MM.1S (cell line): ENCODE results near the gene USP32.

Source experiments
- CTCF ChIP-seq: fragments of 300-600 bp; sonication (generic); IDR thresholded peaks from 2 replicates; pipeline ENCODE4 v1.5.1; 2016; ENCODE audit warnings: antibody characterized with exemption, low read length, mixed read lengths
- EZH2 ChIP-seq: fragments of 300-600 bp; sonication (generic); optimal IDR thresholded peaks from 2 replicates; pipeline ENCODE3; 2017; ENCODE audit warnings: low read depth, mild to moderate bottlenecking, antibody characterized with exemption, low read length, mixed read lengths

- no peak for TF ChIP-seq CTCF
- no peak for TF ChIP-seq EZH2
Measured at GRCh38 chr17:60395508-60396065, 3.7 kb upstream of the USP32 start.
